Esophagus muscularis mucosa (tissue), 4 donors: ENCODE measurements around the gene LAMB1. TPM values are rescaled to one million over a fixed set of nuclear protein-coding genes. Genes with fewer than 3 reads are reported as not detected.

Source experiments
- DNase-seq: peaks from one replicate; pipeline ENCODE4 v3.0.0-alpha.2; 2017; ENCODE audit errors: extremely low spot score
- H3K27ac ChIP-seq, 4 donors: fragments of 200-600 bp; sonication (generic); replicated peaks in 1 of 4; 1 replicate in 3 of 4; 2 replicates in 1 of 4; pipeline ENCODE4 v1.5.1; 2016 to 2019; ENCODE audit warnings: mild to moderate bottlenecking in 1 of 4
- H3K27me3 ChIP-seq, 4 donors: fragments of 200-600 bp; sonication (generic); one replicate each; pipeline versions ENCODE4 v1.5.1 to v1.6.0; 2016 to 2019
- H3K36me3 ChIP-seq, 4 donors: fragments of 200-600 bp; sonication (generic); one replicate each; pipeline ENCODE4 v1.5.1; 2016 to 2019
- H3K4me1 ChIP-seq, 4 donors: fragments of 200-600 bp; sonication (generic); one replicate each; pipeline ENCODE4 v1.5.1; 2016 to 2019
- H3K4me3 ChIP-seq, 4 donors: fragments of 200-600 bp; sonication (generic); 1 replicate in 2 of 4; 2 replicates in 2 of 4; pipeline ENCODE4 v1.5.1; 2016 to 2019; ENCODE audit warnings: mild to moderate bottlenecking in 4 of 4, moderate library complexity in 1 of 4
- H3K9me3 ChIP-seq, 4 donors: fragments of 200-600 bp; sonication (generic); 1 replicate in 3 of 4; 2 replicates in 1 of 4; pipeline ENCODE4 v1.5.1; 2016 to 2019
- CTCF ChIP-seq, 3 experiments: fragments of 200-600 bp in 2 of 3; fragments of 450-650 bp in 1 of 3; sonication (generic) in 2 of 3; IDR thresholded peaks; one replicate each; pipeline ENCODE4 v1.5.1; 2017 to 2019; ENCODE audit warnings: antibody characterized with exemption in 3 of 3, mild to moderate bottlenecking in 2 of 3, moderate library complexity in 1 of 3
- EP300 ChIP-seq: sonication (generic); formaldehyde crosslinking; IDR thresholded peaks from one replicate; pipeline ENCODE4 v1.6.1; 2017; ENCODE audit warnings: antibody characterized with exemption
- POLR2A ChIP-seq: fragments of 450-650 bp; IDR thresholded peaks from one replicate; pipeline ENCODE4 v1.6.1; 2017; ENCODE audit warnings: antibody characterized with exemption, moderate library complexity, mild to moderate bottlenecking, low read depth
- POLR2AphosphoS5 ChIP-seq, 2 donors: sonication (generic); formaldehyde crosslinking; IDR thresholded peaks; one replicate each; pipeline ENCODE4 v1.6.1; 2017; ENCODE audit warnings: antibody characterized with exemption in 2 of 2
- WGBS: methylation state at CpG from one replicate; pipeline ENCODE4 v1.1.5; 2018; 5-methylcytosine and 5-hydroxymethylcytosine counted together
- intact Hi-C: fragments of 100-400 bp; cut with DNase I; formaldehyde crosslinking; loops from one replicate; pipeline ENCODE4 v1.15.1; 2023
- total RNA-seq, 4 donors: library from RNA; depleted of rRNA; stranded (reverse); fragments of >200 nt; gene quantifications; one replicate each; pipeline versions ENCODE4 v1.1.0 to v1.2.1, GENCODE V29; 2016

LAMB1 gene
- 100 to 1,000 TPM; 167 to 240 (median 219) TPM for total RNA-seq

GRCh38 chr7:108002726-108003598, at the start of gene LAMB1:
LAMB1 (minus strand) TSS chr7:108003161; CDS start chr7:108002885, 276 bp downstream.
- TF ChIP-seq EP300 (no peak), POLR2AphosphoS5 (IDR thresholded peaks at IDR 0.05) (peak; percentile 84 to 96), CTCF (IDR thresholded peaks at IDR 0.05) (no peak), POLR2A (peak; percentile 78)
- DNase-seq: no peak
- intact Hi-C loops: loop anchor here (5.0 to 10.0 kb wide), 3 partner anchors 81 to 142 kb away; partner anchors contain the start of gene DLD
- Histone ChIP-seq H3K27ac (peak within 1 kb of the TSS; percentile 84 to 90 (median 89)), H3K4me3 (peak within 1 kb of the TSS; percentile 80 to 86 (median 84)), H3K9me3 (no peaks in the 10 kb centered on the region), H3K27me3 (no peaks in the 10 kb centered on the region), H3K4me1 (peaks cover 22 to 59% (median 53%) of the 10 kb centered on the region in 4 donors), H3K36me3 (peaks cover 0 to 8% (median 2%) of the 10 kb centered on the region in 4 donors)
- WGBS: 3% methylated on average over 19 of the region's 75 CpGs

- no peak for DNase-seq
- peaks cover 0 to 5% (median 2%) of the 10 kb centered on the region in 4 donors for H3K4me1 ChIP-seq
- H3K4me3 ChIP-seq: no peak overlapping the region
- H3K27ac ChIP-seq: no peak overlapping the region
- H3K27me3 ChIP-seq: no peaks in the 10 kb centered on the region
- intact Hi-C loops: no loop called here
- no peak for TF ChIP-seq EP300
- TF ChIP-seq POLR2AphosphoS5 (IDR thresholded peaks at IDR 0.05): no peak
- TF ChIP-seq CTCF (IDR thresholded peaks at IDR 0.05): no peak
- TF ChIP-seq POLR2A: no peak
- no peaks in the 10 kb centered on the region for H3K36me3 ChIP-seq
- WGBS: 62% methylated on average over 1 of the region's 1 CpG
- no peaks in the 10 kb centered on the region for H3K9me3 ChIP-seq
Observed at GRCh38 chr7:108051454-108051853, 48.5 kb upstream of the LAMB1 start.

GRCh38 chr7:108049962-108050361, 47.0 kb upstream of the LAMB1 start:
- no peak overlapping the region for H3K27ac ChIP-seq
- peaks cover 0 to 14% (median 11%) of the 10 kb centered on the region in 4 donors for H3K4me1 ChIP-seq
- H3K4me3 ChIP-seq: no peak overlapping the region
- no peak for TF ChIP-seq POLR2A
- no peak for TF ChIP-seq POLR2AphosphoS5 (IDR thresholded peaks at IDR 0.05)
- TF ChIP-seq EP300: no peak
- TF ChIP-seq CTCF (IDR thresholded peaks at IDR 0.05): no peak
- no peaks in the 10 kb centered on the region for H3K27me3 ChIP-seq
- 93% methylated on average over 3 of the region's 3 CpGs for WGBS
- intact Hi-C loops: no loop called here
- DNase-seq: no peak
- no peaks in the 10 kb centered on the region for H3K9me3 ChIP-seq
- no peaks in the 10 kb centered on the region for H3K36me3 ChIP-seq

- H3K9me3 ChIP-seq: no peaks in the 10 kb centered on the region
- intact Hi-C loops: no loop called here
- H3K36me3 ChIP-seq: no peaks in the 10 kb centered on the region
- peaks cover 0 to 16% (median 13%) of the 10 kb centered on the region in 4 donors for H3K4me1 ChIP-seq
- TF ChIP-seq POLR2AphosphoS5 (IDR thresholded peaks at IDR 0.05) (no peak), POLR2A (no peak), EP300 (no peak), CTCF (IDR thresholded peaks at IDR 0.05) (no peak)
- H3K27ac ChIP-seq: no peak overlapping the region
- H3K27me3 ChIP-seq: no peaks in the 10 kb centered on the region
- H3K4me3 ChIP-seq: no peak overlapping the region
- no peak for DNase-seq
- WGBS: 98% methylated on average over 3 of the region's 3 CpGs
Observed at GRCh38 chr7:108048422-108048821, 45.5 kb upstream of the LAMB1 start.
